TTC549 (cell line): ENCODE data around the gene DUSP8.

Source experiments
- FAIRE-seq: peaks from 2 replicates; lab custom pipeline; 2012; peaks lifted over from hg19 to GRCh38; lab: Jason Lieb, UNC

The DUSP8 gene

GRCh38 chr11:1553808-1554594 is 18.1 kb downstream of the DUSP8 start:
- no peak for FAIRE-seq

DNA sequence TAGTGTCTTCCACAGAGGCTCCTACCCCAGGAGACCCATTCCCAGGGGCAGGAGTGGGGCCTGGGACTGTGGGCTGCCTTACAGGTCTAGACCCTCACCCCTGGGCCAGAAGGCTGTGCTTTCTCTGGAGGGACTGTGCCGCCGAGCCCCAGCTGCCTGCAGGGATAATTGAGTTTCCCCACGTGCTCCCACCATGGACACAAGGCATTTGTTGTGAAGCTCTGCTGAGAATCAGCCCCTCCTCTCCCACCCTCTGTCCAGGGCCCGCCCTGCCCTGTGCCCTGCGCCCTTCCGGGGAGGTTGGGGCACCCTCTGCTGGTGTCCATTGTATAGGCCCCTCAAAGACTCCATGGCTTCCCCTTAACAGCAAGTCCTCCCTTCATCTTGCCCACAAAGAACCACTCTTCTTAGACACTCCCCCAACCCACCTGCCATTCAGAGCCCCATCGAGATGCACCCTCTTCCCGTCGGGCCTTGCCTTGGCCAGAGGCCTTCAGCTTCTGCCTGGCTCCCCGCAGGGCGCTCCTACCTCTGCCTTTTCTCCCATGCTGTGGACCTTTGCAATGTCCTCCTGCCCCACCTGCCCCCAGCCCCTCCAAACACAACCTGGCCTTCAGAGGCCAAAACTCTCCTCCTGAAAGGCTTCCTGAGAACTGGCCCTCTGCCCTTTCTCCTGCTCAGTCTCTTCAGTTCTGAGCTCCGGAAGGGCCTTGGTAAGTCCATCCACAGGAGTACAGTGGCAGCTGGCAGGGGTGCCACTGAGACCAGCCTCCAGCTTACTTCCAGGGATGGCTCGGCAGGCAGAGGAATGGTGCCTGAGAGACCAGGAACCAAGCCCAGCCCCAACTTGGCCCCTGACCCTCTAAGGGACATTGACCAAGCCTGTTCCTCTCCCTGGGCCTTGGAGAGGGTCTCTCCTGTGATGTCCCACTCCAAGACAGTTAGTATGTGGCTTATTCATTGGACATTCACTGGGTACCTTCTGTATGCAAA is 22.4 kb downstream of the DUSP8 start:
- no peak for FAIRE-seq

GRCh38 chr11:1548221-1549070 is 23.6 kb downstream of the DUSP8 start:
- no peak for FAIRE-seq

DNA sequence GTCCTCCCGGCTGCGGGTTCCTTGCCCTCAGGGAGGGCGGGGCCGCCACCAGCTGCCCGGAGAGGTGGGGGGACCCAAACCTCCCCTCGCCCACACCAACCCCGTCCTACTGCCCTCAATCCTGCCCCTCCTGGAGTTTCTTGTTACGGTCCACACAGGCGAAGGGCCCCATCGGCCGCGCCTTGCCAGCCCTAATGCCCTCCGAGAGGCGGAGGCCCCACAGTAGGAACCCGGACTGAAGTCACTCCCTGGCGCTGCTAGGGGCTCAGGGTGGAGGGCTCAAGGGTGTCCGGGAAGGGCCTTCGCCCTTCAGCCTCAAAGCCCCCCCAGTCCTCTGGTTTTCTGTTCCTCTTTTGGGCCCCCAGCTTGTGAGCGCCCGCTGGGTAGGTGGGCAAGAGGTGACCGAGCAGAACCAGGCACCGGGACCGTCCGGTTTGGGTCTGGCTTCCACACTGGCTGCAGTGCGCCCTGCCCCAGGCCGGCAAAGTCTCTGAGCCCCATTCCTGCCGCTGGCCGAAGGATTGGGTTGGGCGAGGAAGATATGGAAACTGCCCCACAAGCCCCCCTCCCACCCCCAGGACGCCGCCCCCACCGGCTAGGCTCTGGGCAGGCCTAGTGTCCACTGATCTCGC is 24.5 kb downstream of the DUSP8 start:
- FAIRE-seq, result no peak

DNA sequence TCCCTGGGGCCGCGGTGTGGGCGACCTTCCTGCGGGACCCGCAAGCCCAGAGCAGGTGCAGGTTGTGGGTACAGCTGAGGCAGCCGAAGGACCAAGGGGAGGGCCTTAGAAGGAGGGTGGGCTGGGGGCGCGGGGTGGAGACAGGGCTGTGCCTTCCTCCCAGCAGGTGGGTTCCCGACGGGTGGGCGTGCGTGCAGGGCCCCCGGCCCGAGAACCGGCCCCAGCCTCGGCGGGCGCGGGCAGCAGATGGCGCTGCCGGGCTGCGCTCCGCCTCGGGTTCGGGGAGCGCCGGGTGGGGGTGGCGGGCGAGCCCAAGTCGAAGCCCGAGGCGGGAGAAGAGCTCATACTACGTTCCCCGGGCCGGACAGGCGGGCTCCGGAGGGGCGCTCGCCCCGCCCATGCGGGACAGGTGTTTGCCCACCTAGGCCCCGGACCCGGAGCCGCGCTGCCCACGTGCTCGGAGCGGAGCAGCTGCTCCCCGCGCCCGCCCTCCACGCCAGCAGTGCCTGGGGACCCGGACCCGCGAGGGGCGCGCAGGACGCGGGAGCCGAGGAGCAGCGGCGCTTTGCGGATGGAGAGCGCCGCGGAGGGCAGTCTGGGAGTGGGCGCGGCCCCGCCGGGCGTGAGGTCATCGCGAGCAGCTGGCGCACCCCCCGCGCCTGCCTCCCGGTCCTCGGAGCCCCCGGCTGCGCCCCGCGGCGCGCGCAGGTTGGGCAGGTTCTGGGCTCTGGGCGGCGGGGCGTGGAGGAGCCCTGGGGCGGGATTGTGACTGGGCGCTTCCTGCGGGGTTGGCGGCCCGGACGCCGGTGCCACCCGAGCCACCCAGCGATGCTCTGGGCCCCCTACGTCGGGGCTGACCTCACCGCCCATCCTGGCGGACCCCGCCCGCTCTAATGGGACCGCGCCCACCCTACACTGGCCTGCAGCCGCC is 25.3 kb downstream of the DUSP8 start:
- FAIRE-seq, result no peak

DNA sequence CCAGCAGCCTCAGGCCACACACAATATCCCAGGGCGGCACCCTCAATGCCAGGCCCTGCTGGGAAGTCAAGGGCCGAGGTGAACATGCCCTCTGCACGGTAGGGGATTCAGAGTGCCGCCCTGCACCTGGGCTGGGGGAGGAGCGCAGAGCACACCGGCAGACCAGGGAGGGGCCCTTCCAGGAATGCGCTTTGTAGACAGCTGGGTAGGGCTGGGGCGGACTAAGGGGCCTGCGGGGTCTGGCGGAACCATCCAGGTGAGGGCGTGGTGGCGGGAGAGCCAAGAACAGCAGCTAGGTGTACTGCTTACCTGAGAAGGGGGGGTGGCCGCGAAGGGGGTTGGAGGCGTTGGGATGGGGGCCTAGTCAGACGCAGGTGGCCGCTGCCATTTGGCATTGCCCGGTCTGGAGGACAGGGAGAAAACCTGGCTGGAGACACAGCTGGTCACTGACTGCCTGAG is 26.0 kb downstream of the DUSP8 start:
- no peak for FAIRE-seq

GRCh38 chr11:1545432-1545831 is 26.6 kb downstream of the DUSP8 start:
- no peak for FAIRE-seq

- no peak for FAIRE-seq
Observed at GRCh38 chr11:1544536-1544935, 27.5 kb downstream of the DUSP8 start.

- FAIRE-seq, result no peak
Observed at GRCh38 chr11:1543606-1544263, 28.3 kb downstream of the DUSP8 start.

GRCh38 chr11:1542267-1542666 is 29.8 kb downstream of the DUSP8 start:
- no peak for FAIRE-seq

GRCh38 chr11:1541474-1542204 is 30.4 kb downstream of the DUSP8 start:
- no peak for FAIRE-seq

GRCh38 chr11:1540074-1540473 is 32.0 kb downstream of the DUSP8 start:
- FAIRE-seq, result no peak

GRCh38 chr11:1538153-1538552 is 33.9 kb downstream of the DUSP8 start:
- FAIRE-seq, result no peak

DNA sequence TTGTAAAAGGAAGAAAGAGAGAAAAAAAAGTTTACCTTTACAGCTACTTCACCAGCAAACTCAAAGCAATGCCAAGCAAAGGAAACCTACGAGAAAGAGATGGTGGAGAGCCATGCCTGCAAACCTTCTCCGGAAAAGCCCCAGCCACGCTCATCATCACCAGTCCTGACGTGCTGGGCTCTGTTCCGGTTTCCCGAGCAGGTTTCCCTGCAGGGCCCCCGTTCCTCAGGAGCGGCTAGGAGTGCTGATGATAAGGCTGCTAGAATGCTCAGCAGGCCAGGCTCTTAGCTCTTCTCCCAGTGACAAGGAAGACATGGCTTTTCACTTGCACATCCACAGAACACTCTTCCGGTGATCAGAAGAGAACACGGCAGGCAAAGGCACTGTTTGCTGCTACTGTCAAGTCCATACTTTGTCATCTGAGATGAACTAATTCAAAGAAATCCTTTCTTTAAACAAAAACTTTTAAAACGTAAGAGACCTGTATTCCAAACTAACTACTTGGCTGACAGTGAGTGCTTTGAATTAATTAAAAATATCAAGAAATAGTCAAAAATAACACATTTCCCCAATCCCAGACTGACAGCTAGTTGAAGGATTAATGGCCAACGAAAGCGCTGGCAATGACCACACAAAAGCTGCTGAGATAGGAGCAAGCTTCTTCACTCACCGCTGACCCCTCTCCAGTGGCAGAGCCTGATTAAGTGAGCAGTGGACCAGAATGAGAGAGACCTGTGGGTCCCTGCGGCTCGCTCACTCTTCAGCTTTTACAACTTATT is 35.8 kb downstream of the DUSP8 start:
- no peak for FAIRE-seq

DNA sequence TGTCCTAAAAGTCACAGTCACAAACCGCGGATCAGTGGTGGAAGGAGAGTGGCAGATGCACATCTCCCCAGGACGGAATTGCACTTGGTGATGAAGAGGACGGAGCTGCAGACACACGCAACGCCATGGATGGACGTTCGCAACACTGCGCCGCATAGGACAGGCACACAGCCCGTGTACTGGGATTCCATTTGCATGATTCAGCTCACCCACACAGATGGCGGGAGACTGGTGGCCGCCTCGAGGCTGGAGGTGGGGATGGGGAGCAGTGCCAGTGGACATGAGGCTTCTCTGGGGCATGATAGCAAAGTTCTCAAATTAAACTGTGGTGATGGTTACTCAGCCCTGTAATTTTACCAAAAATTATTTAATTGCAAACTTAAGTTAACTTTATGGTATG is 37.4 kb downstream of the DUSP8 start:
- no peak for FAIRE-seq

DNA sequence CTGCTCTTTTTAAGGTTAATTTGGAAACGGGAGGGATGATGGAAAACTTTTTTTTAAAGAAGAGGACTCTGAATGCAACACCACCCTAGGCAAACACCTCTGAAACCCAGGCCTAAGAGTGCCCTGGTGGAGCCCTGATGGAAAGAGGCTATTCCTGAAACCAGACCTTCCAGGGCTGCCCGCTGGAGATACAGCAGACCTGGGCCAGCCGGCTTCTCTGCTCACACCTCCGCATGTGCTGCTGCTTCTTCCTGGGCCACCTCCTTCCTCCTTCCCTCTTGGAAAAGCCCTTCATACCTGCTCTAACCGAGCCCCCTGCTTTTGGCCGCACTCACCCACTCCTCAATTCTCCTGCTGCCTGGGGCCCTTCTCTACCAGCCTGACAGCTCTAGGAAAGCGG is 37.9 kb downstream of the DUSP8 start:
- FAIRE-seq, result no peak

GRCh38 chr11:1533342-1533725 is 38.7 kb downstream of the DUSP8 start:
- FAIRE-seq, result no peak

DNA sequence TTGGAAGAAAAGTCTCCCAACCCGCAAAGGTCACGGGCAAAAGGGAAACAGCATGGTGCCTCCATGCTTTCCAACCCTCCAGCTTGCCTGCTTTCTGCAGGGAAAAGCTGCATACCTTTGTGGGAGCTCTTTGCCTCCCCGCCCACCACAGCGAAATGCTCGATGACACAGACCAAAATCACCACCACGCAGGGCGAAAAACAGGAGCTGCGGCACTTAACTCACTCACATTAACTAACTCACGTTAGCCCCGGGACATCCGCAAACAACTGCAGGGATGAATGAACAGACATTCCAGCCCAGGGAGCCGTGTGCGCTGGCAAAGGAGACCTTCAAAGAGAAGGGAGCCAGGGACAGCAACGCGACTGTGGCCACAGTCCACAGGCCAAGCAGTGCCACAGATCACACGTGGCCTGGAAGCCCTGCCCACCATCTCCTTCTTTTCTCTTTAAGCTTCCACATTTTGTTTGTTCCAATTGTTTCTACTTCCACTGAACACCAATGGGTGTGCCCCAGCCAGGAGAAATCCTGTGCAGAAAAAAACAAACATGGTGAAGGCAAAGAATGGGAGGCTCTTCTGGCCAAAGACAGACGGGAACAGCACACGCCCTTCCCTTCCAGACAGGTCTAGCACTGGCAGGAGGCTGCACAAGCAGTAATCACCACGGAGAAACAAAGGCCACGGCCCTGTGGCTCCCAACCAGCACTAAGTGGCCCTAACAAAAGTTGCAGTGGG is 39.3 kb downstream of the DUSP8 start:
- FAIRE-seq, result no peak
